RWPE1 (cell line): ENCODE results near the gene SH3YL1.

ENCODE experiments used
- CTCF ChIA-PET: fragments of 350-600 bp; sonication (Branson Sonifier 250); formaldehyde crosslinking; extraction: SDS; loops from one replicate; lab custom pipeline; 2021; lab: Yijun Ruan, JAX
- POLR2A ChIA-PET: fragments of 400-600 bp; formaldehyde crosslinking; extraction: SDS; loops from one replicate; lab custom pipeline; 2020; ENCODE audit warnings: antibody characterized with exemption; ENCODE audit not compliant: low non-redundant PET; lab: Yijun Ruan, JAX
- DNase-seq: peaks from one replicate; pipeline ENCODE4 v3.0.0; 2012; ENCODE audit warnings: low spot score
- H3K27ac ChIP-seq: fragments of 450-650 bp; 2 replicates; pipeline ENCODE4 v1.5.1; 2017
- TF ChIP-seq, protein P1 (sequence below): fragments of 450-650 bp; conservative IDR thresholded peaks from 2 replicates; pipeline ENCODE4 v1.5.1; 2017; ENCODE audit warnings: low read depth, mild to moderate bottlenecking

Gene SH3YL1

DNA sequence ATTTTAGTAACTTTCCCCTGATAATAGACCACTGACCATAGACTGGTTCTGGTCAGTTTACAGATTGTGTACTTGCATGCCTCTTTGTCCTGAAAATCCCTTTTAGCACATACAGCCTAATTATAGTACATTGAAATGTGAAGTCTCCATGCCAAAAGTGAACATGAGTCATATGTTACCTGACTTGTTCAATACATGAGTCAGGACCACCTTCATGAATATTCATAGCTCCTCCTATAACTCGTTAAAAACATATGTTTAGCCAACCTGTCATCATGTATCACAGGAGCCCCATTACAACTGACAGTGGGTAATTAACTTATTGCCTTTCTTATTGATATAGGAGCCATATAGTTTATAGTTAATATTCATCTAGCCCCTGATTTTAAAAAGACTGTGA, 78.6 kb downstream of the SH3YL1 start:
- peak; percentile 59 for DNase-seq
- no peak overlapping the region for H3K27ac ChIP-seq
- ChIA-PET POLR2A (no interaction called here), CTCF (no interaction called here)
- TF ChIP-seq, protein P1, sequence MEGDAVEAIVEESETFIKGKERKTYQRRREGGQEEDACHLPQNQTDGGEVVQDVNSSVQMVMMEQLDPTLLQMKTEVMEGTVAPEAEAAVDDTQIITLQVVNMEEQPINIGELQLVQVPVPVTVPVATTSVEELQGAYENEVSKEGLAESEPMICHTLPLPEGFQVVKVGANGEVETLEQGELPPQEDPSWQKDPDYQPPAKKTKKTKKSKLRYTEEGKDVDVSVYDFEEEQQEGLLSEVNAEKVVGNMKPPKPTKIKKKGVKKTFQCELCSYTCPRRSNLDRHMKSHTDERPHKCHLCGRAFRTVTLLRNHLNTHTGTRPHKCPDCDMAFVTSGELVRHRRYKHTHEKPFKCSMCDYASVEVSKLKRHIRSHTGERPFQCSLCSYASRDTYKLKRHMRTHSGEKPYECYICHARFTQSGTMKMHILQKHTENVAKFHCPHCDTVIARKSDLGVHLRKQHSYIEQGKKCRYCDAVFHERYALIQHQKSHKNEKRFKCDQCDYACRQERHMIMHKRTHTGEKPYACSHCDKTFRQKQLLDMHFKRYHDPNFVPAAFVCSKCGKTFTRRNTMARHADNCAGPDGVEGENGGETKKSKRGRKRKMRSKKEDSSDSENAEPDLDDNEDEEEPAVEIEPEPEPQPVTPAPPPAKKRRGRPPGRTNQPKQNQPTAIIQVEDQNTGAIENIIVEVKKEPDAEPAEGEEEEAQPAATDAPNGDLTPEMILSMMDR: no peak

DNA sequence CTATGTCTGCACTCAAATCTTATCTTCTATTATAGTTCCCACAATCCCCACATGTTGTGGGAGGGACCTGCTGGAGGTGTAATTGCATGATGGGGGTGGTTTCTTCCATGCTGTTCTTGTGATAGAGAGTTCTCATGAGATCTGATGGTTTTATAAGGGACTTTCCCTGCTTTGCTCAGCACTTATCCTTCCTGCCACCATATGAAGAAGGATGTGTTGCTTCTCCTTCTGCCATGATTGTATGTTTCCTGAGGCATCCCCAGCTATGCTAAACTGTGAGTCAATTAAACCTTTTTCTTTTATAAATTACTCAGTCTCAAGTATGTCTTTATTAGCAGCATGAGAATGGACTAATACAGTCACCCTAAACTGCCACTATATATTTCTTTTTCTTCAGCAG, 79.1 kb downstream of the SH3YL1 start:
- DNase-seq: no peak
- H3K27ac ChIP-seq: no peak overlapping the region
- CTCF ChIA-PET: no interaction called here
- POLR2A ChIA-PET: no interaction called here
- TF ChIP-seq, protein P1: no peak

DNA sequence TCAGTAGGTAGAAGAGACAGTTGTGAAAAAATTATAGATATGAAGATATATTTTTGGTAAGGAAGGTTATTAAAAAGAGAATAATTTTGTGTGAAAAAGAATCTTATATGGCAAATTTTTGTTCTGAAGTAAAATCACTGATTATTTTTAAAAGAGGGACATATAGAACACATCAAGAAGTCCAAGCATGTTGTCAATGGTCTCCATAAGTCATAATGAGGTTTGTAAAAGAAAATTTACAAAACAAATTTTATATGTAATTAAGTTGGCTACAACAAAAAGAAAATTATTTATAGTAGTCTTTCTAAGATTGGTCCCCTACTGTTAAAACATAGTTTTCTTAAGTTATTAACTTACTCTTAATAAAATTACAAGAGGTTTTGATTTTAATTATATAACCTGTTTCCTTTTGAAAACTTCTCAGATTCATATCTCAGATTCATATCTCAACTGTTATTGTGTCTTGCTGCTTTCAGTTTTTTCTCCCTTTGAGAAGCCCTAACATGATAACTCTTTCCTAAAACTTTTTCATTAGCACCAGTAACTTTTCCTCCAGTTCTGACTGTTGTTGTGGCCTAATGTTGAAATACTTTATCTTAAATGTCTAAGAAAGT, 81.2 kb downstream of the SH3YL1 start:
- ChIA-PET POLR2A (no interaction called here), CTCF (no interaction called here)
- DNase-seq: no peak
- H3K27ac ChIP-seq: no peak overlapping the region
- TF ChIP-seq, protein P1: no peak

DNA sequence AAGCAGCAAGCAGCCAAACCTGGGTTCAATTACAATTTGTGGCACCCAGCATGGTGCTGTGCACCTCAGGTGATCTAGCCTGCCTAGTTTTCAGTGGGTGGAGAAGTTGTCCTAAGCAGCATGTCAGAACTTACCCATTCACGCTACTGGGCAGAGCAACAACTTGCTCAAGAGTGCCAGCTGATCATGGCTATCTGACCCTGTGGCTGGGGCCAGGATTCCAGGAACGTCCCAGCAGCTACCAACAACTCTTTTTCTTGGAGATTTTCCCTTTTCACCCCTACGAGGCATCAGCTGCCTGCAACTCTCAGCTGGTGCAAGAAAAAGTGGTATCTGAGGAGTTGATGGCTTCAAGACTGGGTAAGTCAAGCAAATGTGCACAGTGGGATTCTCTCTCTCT, 83.5 kb downstream of the SH3YL1 start:
- POLR2A ChIA-PET: no interaction called here

DNA sequence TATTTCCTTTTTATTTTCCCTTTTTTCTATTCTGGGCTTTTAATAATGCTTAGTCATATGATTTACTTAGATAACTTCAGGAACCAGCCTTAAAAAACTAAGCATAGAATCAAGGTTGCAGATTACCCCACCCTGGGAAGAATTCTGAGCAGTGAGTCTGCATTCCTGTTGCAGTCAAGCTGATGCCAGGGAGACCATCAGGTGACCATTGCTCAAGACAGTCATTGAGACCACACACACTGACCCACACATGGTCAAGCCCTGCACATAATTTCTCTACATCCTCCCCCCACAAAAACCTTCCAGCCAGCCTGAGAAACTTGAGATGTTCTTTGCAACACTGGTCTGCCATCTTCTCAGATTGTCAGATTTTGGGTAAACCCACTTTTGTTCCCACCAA, 83.9 kb downstream of the SH3YL1 start:
- no peak overlapping the region for H3K27ac ChIP-seq
- TF ChIP-seq, protein P1: no peak
- CTCF ChIA-PET: no interaction called here
- POLR2A ChIA-PET: no interaction called here
- no peak for DNase-seq

More for the DNA sequence above, 83.5 kb downstream of the SH3YL1 start:
- TF ChIP-seq, protein P1: no peak
- CTCF ChIA-PET: no interaction called here
- no peak overlapping the region for H3K27ac ChIP-seq
- DNase-seq: no peak

DNA sequence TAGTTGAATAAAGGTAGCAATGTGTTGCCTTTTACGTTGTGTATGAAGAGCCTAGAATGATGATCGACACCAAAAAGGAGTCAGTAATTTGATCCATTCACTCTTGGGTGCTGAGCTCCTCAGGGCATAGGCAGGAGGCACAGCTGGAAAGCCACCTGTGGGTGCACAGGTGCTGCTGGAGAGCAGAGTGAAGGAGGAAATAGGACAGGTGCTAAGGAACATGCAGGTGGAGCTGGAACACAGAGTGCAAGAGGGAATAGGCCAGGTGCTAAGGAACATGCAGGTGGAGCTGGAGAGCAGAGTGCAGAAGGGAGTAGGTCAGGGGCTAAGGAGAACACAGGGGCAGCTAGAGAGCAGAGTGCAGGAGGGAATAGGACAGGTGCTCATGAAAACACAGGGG, 86.1 kb downstream of the SH3YL1 start:
- no peak overlapping the region for H3K27ac ChIP-seq
- ChIA-PET CTCF (no interaction called here), POLR2A (no interaction called here)
- no peak for DNase-seq
- TF ChIP-seq, protein P1: no peak

DNA sequence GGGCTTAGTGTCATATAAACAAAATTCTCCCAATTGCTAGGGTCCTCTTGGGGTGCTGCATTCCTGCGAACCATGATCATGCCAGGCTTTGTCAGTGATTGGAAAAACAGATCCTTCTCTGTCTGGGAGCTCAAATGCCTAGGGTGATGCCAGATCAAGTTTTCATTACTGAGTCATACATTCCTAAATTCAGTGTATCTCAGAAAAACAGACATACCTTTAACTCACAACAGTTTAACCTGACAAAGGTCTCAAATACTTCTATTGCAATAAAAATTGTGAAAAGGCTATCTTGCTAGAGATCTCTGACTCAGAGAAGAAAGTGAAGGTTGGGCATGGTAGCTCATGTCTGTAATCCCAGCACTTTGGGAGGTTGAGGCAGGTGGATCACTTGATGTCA, 86.9 kb downstream of the SH3YL1 start:
- TF ChIP-seq, protein P1: no peak
- CTCF ChIA-PET: no interaction called here
- POLR2A ChIA-PET: no interaction called here
- DNase-seq: peak; percentile 69
- no peak overlapping the region for H3K27ac ChIP-seq
